NCI-H1105 treated with DMSO at 0.1 percent for 48 hours (cell line): ENCODE results near the gene SPAAR.
"Not testable (repeated sequence)": the region's sequence is repeated elsewhere in the genome, so short reads cannot be mapped to it uniquely, and the experiment has no call there.

ENCODE experiments used
- DNase-seq: peaks from one replicate; lab custom pipeline; 2025; lab: John Stamatoyannopoulos, UW

Gene SPAAR

GRCh38 chr9:35923598-35923926 lies 14.3 kb downstream of the SPAAR start:
- DNase-seq, result no peak

- no peak for DNase-seq
Measured at GRCh38 chr9:35923927-35924763, 14.9 kb downstream of the SPAAR start.

- no peak for DNase-seq
Measured at GRCh38 chr9:35928591-35929452, 19.5 kb downstream of the SPAAR start.

GRCh38 chr9:35929453-35929718 lies 20.1 kb downstream of the SPAAR start:
- DNase-seq, result no peak

GRCh38 chr9:35930521-35930920 lies 21.2 kb downstream of the SPAAR start:
- no peak for DNase-seq

GRCh38 chr9:35930989-35931388 lies 21.7 kb downstream of the SPAAR start:
- no peak for DNase-seq

GRCh38 chr9:35932735-35933134 lies 23.4 kb downstream of the SPAAR start:
- DNase-seq, result no peak

- no peak for DNase-seq
Measured at GRCh38 chr9:35933550-35934067, 24.3 kb downstream of the SPAAR start.

- DNase-seq, result not testable (repeated sequence)
Measured at GRCh38 chr9:35934069-35934468, 24.8 kb downstream of the SPAAR start.

GRCh38 chr9:35935261-35935660 lies 26.0 kb downstream of the SPAAR start:
- DNase-seq, result no peak

GRCh38 chr9:35935755-35936509 lies 26.6 kb downstream of the SPAAR start:
- DNase-seq, result no peak

- no peak for DNase-seq
Measured at GRCh38 chr9:35937227-35937626, 27.9 kb downstream of the SPAAR start.

GRCh38 chr9:35938474-35939356 lies 29.4 kb downstream of the SPAAR start:
- no peak for DNase-seq

GRCh38 chr9:35939679-35940250 lies 30.5 kb downstream of the SPAAR start:
- DNase-seq, result no peak

GRCh38 chr9:35940458-35941407 lies 31.4 kb downstream of the SPAAR start:
- no peak for DNase-seq

- no peak for DNase-seq
Measured at GRCh38 chr9:35942286-35942685, 33.0 kb downstream of the SPAAR start.

- no peak for DNase-seq
Measured at GRCh38 chr9:35944173-35944572, 34.9 kb downstream of the SPAAR start.

- no peak for DNase-seq
Measured at GRCh38 chr9:35944841-35945240, 35.6 kb downstream of the SPAAR start.

- peak; percentile 52 for DNase-seq
Measured at GRCh38 chr9:35945341-35946018, 36.2 kb downstream of the SPAAR start.
